Ascending aorta (tissue), 2 donors: Measurements from ENCODE around the gene RMC1. TPM values are rescaled to one million over a fixed set of nuclear protein-coding genes. Genes with fewer than 3 reads are reported as not detected.

Experiments
- DNase-seq, 2 donors: peaks; one replicate each; pipeline ENCODE4 v3.0.0-alpha.2; 2019; ENCODE audit warnings: low spot score in 2 of 2
- H3K27ac ChIP-seq, 2 donors: fragments of 200-600 bp; sonication (generic); one replicate each; pipeline ENCODE4 v1.5.1; 2016 to 2017; ENCODE audit warnings: mild to moderate bottlenecking in 1 of 2
- H3K27me3 ChIP-seq: fragments of 200-600 bp; sonication (generic); one replicate; pipeline ENCODE4 v1.5.1; 2017
- H3K36me3 ChIP-seq, 2 donors: fragments of 200-600 bp; sonication (generic); one replicate each; pipeline ENCODE4 v1.5.1; 2016
- H3K4me1 ChIP-seq, 2 donors: fragments of 200-600 bp; sonication (generic); one replicate each; pipeline ENCODE4 v1.5.1; 2016 to 2017; ENCODE audit warnings: mild to moderate bottlenecking in 1 of 2
- H3K4me3 ChIP-seq, 2 donors: fragments of 200-600 bp; sonication (generic); one replicate each; pipeline ENCODE4 v1.5.1; 2016 to 2017; ENCODE audit warnings: mild to moderate bottlenecking in 1 of 2
- H3K9me3 ChIP-seq, 2 donors: fragments of 200-600 bp; sonication (generic); one replicate each; pipeline ENCODE4 v1.5.1; 2016
- CTCF ChIP-seq, 3 experiments: fragments of 200-600 bp in 2 of 3; fragments of 450-650 bp in 1 of 3; sonication (generic) in 2 of 3; IDR thresholded peaks; one replicate each; pipeline ENCODE4 v1.5.1; 2016 to 2019; ENCODE audit warnings: antibody characterized with exemption in 3 of 3, mild to moderate bottlenecking in 1 of 3, moderate library complexity in 1 of 3
- intact Hi-C: fragments of 100-400 bp; cut with DNase I; formaldehyde crosslinking; loops from one replicate; pipeline ENCODE4 v1.15.1; 2023
- total RNA-seq: library from RNA; depleted of rRNA; stranded (reverse); fragments of >200 nt; gene quantifications from one replicate; pipeline ENCODE4 v1.1.0, GENCODE V29; 2016

The RMC1 gene
- total RNA-seq, 1 donor from 2014 or later, result 20.1 TPM

GRCh38 chr18:23460285-23461273 lies 42.7 kb upstream of the RMC1 start:
- intact Hi-C loops, result no loop called here
- no peak for TF ChIP-seq CTCF (IDR thresholded peaks at IDR 0.05)
- no peaks in the 10 kb centered on the region for H3K27me3 ChIP-seq
- no peak overlapping the region for H3K4me3 ChIP-seq
- H3K4me1 ChIP-seq, result peaks cover 8 to 40% of the 10 kb centered on the region in 2 donors
- no peak for DNase-seq
- no peak overlapping the region for H3K27ac ChIP-seq
- peaks cover 34 to 37% of the 10 kb centered on the region in 2 donors for H3K36me3 ChIP-seq
- H3K9me3 ChIP-seq, result no peaks in the 10 kb centered on the region

- Histone ChIP-seq H3K36me3 (peaks cover 53 to 60% of the 10 kb centered on the region in 2 donors), H3K27ac (no peak overlapping the region), H3K9me3 (no peaks in the 10 kb centered on the region), H3K4me3 (no peak overlapping the region), H3K4me1 (peaks cover 6 to 25% of the 10 kb centered on the region in 2 donors), H3K27me3 (no peaks in the 10 kb centered on the region)
- DNase-seq, result no peak
- no peak for TF ChIP-seq CTCF (IDR thresholded peaks at IDR 0.05)
- intact Hi-C loops, result no loop called here
Observed at GRCh38 chr18:23462876-23463275, 40.4 kb upstream of the RMC1 start.

- Histone ChIP-seq H3K27ac (no peak overlapping the region), H3K27me3 (no peaks in the 10 kb centered on the region), H3K36me3 (peaks cover 82 to 95% of the 10 kb centered on the region in 2 donors), H3K4me3 (no peak overlapping the region), H3K9me3 (no peaks in the 10 kb centered on the region), H3K4me1 (no peaks in the 10 kb centered on the region)
- TF ChIP-seq CTCF (IDR thresholded peaks at IDR 0.05), result no peak
- DNase-seq, result no peak
- intact Hi-C loops, result no loop called here
Observed at GRCh38 chr18:23468753-23469459, 34.4 kb upstream of the RMC1 start.

- no peaks in the 10 kb centered on the region for H3K27me3 ChIP-seq
- no peak overlapping the region for H3K27ac ChIP-seq
- no peak for DNase-seq
- intact Hi-C loops, result no loop called here
- H3K36me3 ChIP-seq, result peaks cover 82 to 95% of the 10 kb centered on the region in 2 donors
- TF ChIP-seq CTCF (IDR thresholded peaks at IDR 0.05), result no peak
- H3K9me3 ChIP-seq, result no peaks in the 10 kb centered on the region
- no peak overlapping the region for H3K4me3 ChIP-seq
- H3K4me1 ChIP-seq, result no peaks in the 10 kb centered on the region
Observed at GRCh38 chr18:23470620-23471387, 32.5 kb upstream of the RMC1 start.

- Histone ChIP-seq H3K9me3 (no peaks in the 10 kb centered on the region), H3K4me3 (no peak overlapping the region), H3K4me1 (no peaks in the 10 kb centered on the region), H3K27me3 (no peaks in the 10 kb centered on the region), H3K27ac (no peak overlapping the region), H3K36me3 (peaks cover 82 to 95% of the 10 kb centered on the region in 2 donors)
- intact Hi-C loops, result no loop called here
- no peak for TF ChIP-seq CTCF (IDR thresholded peaks at IDR 0.05)
- no peak for DNase-seq
Observed at GRCh38 chr18:23471486-23471885, 31.8 kb upstream of the RMC1 start.
